Right forelimb (tissue), 1 donor: ENCODE data around the gene TMPRSS6.

Experiments
- DNase-seq: peaks from one replicate; pipeline ENCODE4 v3.0.0-alpha.2; 2018

Gene TMPRSS6

DNA sequence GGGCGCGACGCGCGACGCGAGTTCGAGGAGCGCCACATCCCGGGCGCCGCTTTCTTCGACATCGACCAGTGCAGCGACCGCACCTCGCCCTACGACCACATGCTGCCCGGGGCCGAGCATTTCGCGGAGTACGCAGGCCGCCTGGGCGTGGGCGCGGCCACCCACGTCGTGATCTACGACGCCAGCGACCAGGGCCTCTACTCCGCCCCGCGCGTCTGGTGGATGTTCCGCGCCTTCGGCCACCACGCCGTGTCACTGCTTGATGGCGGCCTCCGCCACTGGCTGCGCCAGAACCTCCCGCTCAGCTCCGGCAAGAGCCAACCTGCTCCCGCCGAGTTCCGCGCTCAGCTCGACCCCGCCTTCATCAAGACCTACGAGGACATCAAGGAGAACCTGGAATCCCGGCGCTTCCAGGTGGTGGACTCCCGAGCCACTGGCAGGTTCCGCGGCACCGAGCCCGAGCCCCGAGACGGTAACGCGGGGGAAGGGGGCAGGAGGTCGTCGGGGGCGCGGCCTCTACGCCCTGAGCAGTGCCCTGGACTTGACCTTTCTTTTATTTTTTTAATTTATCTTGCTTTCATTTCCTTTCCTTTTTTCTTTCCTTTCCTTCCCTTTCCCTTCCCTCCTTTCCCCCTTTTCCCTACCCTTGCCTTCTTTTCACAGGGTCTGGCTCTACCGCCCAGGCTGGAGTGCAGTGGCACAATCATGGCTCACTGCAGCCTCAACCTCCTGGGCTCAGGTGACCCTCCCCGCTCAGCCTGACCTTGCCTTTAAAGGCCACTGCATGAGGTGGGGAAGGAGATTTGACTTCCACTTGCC, 85.0 kb downstream of the TMPRSS6 start:
- DNase-seq, result no peak

DNA sequence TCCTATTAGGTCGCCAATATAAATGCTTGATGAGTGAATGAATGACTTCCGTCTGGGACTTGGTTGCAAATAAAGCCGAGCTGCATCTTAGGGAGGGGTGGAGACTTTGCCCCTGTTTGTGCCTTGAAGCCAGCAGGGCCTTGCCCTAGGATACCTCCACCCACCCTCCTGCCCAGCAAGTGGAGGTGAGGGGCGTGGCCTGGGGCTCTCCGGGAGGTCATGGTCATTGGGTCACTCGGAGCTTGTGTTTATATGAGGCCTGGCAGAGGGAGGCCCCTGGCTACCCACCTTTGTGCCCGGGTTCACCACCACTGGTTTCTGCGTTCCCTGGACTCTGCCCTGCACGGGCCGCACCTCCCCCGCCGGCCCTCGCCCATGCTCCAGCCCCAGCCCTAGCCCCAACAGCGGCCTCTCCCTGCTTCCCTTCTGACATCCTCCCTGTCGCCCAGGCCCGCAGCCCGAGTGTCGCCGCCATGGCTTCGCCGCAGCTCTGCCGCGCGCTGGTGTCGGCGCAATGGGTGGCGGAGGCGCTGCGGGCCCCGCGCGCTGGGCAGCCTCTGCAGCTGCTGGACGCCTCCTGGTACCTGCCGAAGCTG, 85.7 kb downstream of the TMPRSS6 start:
- DNase-seq, result no peak

DNA sequence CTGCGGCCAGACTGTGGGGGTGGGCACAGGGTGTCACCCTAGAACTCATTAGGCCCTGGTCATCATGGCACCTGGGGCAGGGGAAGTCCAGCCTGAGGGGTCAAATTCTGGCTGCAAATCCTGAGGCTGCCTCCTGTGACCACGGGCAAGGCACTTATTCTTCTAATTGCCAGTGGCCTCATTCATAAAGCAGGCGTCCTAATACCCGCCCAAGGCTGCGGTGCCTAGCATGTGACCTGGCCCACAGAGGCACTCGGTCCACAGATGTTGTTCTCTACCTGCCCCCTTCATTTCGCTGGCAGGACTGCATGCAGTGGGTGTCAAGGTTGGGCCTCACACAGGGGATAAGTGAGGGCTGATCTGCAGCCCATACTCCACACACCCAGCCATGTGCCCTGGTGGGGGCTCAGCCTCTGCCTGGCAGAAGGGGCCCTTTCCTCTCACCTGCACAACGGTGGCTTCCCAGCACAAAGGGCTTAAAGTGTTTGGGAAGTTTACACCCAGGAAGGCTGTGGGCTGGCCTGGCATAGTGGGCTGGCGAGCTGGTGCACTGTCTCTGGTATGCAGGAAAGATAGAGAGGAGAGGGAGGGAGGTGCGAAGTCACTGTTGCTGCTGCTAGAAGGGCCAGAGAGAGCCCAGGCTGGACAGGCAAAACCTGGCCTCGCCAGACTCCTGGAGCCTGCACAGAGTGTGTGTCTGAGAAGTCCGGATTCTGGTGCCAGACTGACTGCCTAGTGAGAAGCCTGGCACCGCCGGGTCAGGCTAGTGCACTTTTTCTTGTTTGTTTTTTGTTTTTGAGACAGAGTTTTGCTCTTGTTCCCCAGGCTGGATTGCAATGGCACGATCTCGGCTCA, 86.8 kb downstream of the TMPRSS6 start:
- no peak for DNase-seq

DNA sequence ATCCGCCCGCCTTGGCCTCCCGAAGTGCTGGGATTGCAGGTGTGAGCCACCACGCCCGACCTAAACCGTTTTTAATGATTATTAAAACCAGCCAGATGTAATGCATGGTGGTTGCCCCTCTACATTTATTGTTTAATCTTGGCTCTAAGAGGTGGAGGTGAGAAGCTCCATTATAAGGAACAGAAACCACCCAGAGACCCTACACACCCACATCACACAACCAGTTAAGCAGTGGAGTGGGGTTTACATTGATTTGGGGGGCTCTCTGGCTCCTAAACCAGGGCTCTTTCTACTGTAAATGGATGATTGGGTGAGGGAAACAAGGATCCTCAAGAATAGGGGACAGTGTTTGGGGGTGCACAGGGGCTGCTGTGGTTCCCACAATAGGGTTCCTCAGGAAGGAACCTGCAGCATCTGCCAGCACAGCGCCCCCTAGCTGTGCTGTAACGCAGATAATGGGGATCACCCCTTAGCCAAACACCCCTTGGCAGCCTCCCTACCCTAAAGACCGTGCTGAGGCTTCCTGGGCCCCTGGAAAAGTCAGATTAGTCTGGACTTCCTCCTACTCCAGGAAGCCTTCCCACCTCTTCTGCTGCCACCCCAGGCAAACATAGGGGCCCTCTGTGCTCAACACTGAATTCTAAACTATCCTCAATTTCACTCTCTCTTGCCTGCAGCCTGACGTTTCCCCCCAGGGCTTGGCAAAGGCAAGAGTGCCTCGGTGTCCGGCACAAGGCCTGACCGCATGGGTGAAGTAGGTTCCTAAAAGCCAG, 87.6 kb downstream of the TMPRSS6 start:
- DNase-seq, result no peak

DNA sequence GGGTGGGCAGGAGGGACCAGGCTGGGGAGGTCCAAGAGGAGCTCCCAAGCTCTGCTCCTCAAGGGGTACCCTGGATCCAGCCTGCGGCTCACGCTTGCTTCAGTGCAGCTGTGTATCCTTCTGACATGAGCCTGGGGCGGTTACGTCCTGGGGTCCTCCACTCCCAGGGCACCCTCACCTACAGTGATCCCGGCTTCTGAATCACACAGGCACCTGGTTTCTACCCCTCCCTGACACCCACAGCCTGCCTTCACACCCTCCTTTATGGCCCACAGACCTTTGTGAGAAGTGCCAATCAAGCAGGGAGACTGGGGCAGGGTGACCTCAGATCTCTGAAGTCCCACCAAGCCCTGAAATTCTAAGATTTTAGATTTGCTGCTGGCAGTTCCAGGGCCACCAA, 88.5 kb downstream of the TMPRSS6 start:
- DNase-seq, result no peak

DNA sequence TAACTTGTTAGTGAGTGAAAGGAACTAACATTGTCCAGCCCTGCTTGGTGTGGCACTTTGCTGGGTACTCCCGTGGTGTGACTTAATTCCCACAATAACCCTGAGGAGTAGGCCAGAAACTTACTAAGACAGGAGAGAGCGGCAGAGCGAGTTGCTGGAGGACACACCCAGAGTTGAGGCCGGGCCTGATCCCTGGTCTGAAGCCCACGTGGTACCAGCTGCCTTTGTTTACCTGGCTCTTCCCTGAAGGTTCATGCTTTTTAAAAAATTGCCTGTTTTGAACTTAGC, 89.4 kb downstream of the TMPRSS6 start:
- DNase-seq, result no peak

DNA sequence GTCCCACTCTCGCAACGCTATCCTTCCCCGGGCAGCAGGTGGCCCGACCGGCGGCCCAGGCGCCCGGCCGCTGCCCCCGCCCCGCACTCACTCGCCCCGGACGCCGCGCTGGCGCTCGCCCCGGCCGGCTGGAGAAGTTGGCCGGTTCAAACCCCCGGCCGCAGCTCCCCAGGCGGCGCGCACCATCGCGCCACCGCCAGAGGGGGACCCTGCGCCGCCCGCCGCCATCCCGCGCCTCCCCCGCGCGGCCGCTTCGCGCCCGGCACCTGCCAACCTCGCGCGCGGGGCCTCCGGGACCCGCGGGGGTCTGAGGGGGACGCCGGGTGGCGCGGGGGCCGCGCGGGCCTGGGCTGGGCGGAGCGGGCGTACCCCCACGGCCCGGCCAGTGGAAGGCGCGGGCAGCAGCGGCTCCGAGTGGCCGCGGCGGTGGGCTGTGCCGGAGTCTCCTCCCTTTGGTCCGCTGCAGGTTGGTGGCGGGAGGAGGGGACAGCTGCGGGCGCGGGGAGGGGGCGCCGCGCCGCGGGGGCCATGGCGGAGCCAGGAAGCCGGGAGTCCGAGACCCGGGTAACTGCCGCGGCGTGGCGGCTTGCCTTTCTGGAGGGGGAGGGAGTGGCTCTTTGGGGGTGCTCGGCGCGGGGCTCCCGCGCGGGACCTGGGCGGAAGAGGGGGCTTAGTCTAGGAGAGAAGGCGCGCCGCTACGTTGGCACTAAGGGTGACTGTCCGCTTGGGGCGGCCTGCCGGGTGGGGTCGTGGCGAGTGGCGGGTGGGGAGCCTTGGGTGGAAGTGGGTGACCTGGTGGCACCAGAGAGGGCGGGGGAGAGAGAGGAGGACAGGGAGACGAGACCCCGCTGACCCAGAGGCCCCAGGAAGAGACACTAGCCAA, 90.0 kb downstream of the TMPRSS6 start, which contains the start of the genes MPST and TST:
MPST (plus strand) TSS at position 434 of the 883 bp plus-strand sequence; CDS start at position 529, 95 bp downstream.
TST (minus strand) TSS at position 139 of the 883 bp plus-strand sequence. CDS start 715 bp downstream, outside the sequence.
- peak; percentile 89 for DNase-seq

DNA sequence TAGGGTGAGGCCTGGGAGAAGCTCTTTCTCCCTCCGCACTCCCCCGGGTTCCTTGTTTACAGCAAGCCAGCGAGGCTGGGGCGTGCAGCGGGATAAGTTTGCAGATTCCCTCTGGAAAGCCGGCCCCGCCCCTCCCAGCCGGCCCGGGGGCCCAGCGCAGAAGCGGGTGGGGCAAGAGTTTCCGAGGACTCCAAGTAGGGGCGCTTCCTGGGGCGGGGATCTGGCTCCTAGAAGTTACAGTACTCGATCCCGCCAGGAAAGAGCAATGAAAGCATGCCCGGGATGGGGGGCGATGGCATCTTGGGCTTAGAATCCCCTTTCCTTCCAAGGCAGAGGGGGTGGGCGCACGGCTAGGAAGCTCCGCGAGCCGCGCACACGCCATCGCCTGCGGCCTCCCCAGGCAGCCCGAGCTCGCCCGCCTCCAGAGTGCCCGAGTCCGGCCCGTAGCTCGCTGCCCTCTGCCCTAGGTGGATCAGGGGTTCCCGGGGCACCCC, 90.7 kb downstream of the TMPRSS6 start:
- DNase-seq, result peak; percentile 82

DNA sequence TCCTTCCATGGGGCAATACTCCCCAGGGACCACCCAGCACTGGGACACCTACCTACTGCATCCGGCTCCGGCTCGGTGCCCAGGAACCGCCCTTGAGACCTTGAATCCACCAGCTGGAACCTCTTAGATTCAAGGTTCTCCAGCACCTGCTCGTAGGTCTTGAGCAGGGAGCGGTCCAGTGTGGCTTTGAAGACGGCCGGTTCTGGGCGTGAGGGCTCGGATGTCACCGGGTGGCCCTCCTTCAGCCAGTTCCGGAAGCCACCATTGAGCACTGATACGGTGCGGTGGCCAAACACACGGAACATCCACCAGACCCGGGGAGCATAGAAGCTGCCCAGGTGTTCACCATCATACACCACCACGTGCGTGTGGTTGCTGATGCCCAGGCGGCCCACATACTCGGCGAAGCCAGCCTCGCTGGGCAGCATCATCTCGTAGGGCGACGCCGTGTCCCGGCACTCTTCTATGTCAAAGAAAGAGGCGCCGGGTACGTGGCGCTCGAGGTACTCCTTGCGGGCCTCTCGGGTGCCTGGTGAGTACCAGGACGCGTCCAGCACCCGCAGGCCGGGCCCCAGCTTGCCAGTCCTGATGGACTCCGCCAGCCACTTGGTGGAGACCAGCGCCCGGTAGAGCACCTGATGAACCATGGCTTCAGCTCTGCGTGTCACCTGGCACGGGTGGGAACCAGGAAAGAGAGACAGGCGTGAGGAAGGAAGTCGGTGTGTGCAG, 91.3 kb downstream of the TMPRSS6 start:
- DNase-seq, result no peak

DNA sequence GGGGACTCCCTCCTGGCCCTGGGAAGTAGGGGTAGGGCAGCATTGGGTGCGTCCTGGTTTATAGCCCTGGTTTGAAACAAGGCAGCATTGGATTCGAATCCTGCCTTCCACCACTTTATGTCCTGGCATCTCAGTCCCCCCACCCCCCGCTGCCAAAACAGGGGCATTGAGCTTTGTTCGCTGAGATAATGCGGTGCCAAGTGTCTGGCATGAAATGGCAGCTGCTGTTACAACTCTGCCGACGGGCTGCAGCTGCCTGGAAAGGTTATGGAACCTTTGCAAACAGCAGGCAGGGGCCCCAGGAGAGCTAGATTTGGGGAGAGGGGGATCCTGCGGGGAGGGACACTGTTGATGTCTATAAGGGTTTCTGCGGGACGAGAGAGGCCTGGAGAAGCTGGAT, 92.2 kb downstream of the TMPRSS6 start:
- DNase-seq, result no peak

DNA sequence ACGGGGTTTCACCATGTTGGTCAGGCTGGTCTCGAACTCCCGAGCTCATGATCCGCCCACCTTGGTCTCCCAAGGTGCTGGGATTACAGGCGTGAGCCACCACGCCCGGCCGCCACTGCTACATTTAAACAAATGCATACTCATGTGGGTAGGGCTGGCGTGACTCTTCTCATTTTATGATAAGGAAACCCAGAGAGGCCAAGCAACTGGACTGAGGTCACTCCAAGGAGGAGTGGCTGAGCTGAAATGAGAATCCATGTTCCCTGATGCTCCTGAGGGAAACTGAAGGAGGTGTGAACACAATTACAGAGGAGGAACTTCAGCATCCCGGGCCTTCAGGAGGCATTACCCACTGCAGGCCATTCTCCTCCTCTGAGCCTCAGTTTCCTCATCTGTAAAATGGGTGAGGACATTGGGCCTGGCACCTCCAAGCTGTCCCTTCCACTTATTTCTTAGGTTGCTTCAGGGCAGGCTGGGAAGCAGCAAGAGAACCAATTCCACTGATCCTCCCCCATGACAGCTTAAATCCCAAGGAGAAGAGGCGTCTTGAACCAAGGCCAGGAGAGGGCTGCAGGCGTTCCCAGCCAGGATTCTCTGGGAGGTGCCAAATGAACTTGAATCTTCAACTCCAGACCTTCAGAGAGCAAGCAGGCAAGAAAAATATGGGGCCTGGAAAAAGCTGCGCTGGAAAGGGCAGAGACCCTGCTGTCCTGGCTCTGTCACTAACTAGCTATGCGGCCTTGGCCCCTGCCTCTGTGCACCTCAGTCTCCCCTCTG, 93.2 kb downstream of the TMPRSS6 start:
- DNase-seq, result peak; percentile 36

DNA sequence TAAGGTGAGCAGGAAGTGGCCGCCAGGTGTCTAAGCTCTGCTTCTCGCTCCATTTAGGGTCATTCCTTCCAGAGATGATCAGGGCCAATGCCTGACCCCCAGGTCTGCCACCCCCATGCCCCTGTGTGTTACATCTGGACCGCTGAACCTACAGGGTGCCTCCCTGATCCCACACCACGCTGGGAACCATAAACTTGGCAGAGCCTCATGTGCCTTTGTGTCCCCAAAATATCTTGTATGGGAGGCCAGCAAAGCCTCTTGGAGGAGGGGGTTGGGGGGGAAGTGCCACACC, 94.0 kb downstream of the TMPRSS6 start:
- peak; percentile 5 for DNase-seq
